IPS-NIHi11 (cell line): ENCODE results near the gene ICOS.
"Not testable (repeated sequence)": the region's sequence is repeated elsewhere in the genome, so short reads cannot be mapped to it uniquely, and the experiment has no call there.

Experiments used
- DNase-seq: peaks from one replicate; pipeline ENCODE4 v3.0.0; 2012; ENCODE audit warnings: mixed read lengths, low spot score

ICOS gene

DNA sequence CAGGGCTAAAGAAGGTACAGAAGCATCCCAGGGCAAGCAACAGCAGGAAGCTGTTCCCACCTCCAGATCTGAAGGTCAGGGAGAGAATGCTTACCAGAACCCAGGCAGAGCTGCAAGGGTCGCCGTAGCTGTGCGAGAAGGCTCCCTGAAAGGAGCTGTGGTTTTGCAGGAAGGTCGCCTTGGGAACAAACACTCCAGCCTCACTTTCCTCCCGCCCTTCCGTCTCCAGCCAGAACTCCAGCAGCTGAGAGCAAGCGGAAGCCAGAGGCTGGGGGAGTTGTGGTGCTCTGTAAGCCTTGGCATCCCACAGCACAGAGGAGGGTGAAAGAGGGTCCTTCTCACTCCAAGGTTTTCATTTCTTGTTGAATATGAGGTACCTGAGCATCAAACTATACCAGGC lies 18.3 kb upstream of the ICOS start:
- DNase-seq = peak; percentile 18

GRCh38 chr2:203918839-203919238 lies 17.7 kb upstream of the ICOS start:
- no peak for DNase-seq

DNA sequence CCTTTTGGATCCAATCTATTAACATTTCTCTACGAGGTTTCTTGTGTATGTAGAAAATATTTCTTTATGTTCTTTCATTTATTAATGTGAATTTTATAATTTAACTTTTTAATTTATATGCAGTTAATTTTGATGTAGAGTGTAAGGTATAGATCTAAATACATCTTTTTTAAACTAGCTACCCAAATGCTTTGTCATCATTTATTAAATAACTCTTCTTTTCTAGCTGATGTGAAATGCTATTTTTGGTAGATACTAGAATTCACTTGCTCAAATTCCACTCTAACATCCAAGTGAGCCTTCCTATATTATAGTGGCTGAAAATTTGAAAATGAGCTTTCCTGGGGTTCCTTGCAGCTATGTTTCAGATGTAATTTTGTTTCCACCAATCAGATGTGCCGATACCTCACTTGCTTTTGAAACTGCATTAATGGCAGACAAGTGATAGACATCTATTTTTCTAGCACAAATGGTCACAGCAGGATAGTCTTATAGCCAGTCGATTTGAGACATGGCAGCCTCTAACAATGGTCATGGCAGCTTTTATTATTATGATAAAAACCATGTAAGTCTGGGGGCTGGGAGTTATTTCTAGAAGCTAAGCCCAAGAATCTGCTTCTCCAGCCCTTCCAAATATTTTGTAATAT lies 10.9 kb upstream of the ICOS start:
- DNase-seq = no peak

- DNase-seq = no peak
These were observed 7.7 kb upstream of the ICOS start for GRCh38 chr2:203928849-203929248.

- not testable (repeated sequence) for DNase-seq
These were observed 5.3 kb upstream of the ICOS start for GRCh38 chr2:203931262-203931661.

GRCh38 chr2:203934041-203934492 lies 2.5 kb upstream of the ICOS start:
- no peak for DNase-seq

- no peak for DNase-seq
These were observed 1.7 kb upstream of the ICOS start for GRCh38 chr2:203934711-203935438.

DNA sequence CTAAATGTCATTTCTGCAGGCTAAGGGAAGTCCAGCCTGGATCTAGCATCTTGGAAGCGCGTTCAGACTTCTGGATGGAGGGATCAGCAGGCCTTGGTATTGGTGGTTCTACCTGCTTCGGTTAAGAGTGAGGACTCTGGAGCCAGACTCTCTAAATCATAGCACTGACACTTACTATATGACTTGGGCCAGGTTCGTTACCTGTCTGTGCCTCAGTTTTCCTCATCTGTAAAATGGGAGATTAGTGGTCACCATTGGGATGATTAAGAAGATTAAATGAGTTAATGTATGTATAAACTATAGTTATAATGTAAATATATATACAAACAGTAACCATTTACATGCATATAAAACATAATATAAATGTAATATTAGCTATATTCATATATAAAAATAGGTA lies 995 bp upstream of the ICOS start:
- DNase-seq = no peak

- DNase-seq = no peak
These were observed 386 bp downstream of the ICOS start for GRCh38 chr2:203936949-203937348.

DNA sequence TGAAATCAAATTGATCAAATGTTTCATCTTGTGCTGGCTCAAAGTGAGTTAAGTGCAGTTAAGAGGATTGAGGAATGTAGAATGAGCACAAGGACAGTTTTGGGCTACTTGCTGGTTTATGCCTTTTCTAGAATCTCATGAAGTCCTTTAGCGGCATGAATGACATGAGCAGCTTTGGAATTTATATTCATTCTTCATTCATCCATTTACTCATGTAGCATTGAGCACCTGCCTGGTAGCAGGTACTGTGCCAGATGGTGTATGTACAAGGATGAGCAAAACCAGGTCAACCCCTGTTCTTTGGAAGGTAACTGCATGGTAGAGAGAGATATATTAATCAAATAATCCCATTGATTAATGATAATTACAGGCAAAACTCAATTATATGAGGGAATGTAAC lies 1.2 kb downstream of the ICOS start:
- DNase-seq = no peak

GRCh38 chr2:203940039-203940438 lies 3.5 kb downstream of the ICOS start:
- DNase-seq = no peak

GRCh38 chr2:203943493-203944382 lies 7.2 kb downstream of the ICOS start:
- peak; percentile 9 for DNase-seq

DNA sequence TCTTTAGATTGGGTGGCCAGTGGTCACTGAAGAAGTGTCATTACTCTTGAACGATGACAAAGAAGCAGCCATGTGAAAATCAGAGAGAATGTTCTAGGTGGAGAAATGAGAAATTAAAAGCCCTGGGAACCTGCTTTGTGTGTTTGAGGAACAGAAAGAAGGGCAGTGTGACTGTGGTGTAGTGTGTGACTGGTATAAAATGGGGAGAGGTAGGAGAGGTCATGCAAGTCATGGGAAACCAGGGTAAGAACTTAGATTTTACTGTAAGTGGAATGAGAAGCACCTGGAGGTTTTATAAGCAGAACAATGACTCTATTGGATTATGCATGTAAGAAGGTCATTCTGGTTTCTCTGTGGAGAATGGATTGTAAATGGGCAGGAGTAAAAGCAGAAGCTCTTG lies 12.2 kb downstream of the ICOS start:
- DNase-seq = no peak

DNA sequence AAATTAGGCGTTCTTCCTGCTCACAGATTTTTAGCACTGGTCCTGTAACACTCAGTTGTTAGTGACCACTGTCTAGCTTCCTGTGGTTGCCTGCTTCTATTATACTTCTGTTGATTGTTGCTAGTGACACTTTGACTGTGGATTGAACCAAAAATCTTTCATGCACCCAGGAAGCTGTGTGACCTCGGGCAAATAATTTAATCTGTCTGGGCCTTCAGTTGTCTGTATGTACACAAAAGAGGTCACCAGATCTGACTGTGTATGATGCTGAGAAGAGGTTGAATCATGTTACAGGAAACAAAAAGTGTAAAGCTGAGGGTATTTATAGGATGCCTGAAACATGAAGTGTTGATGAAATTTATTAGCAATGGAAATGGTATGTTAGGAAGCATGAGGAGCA lies 12.7 kb downstream of the ICOS start:
- DNase-seq = no peak

DNA sequence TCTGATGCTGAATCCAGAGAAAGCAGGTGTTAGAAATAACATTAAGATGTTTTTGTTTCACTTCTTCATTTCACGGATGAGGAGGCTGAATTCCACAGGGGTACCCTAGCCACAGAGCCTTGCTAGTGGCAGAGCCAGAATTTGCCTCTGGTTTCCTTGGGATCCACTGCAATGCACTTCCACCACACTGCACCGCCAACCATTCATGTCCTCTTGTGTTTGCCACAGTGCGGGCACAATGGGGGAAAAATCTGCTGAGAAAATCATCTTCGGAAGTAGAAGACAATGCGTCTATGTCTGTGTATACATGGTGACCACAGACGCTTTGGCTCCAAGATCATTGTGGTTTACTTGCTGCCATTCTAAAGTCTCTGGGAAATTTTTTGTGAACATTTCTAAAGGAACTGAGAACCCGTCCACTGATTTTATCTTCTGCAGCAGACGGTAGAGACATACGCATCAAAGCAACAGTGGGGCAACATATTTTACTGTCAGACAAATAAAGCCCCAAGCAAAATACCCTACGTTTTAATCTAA lies 14.9 kb downstream of the ICOS start:
- DNase-seq = no peak

- DNase-seq = no peak
These were observed 22.7 kb downstream of the ICOS start for GRCh38 chr2:203959265-203959664.

DNA sequence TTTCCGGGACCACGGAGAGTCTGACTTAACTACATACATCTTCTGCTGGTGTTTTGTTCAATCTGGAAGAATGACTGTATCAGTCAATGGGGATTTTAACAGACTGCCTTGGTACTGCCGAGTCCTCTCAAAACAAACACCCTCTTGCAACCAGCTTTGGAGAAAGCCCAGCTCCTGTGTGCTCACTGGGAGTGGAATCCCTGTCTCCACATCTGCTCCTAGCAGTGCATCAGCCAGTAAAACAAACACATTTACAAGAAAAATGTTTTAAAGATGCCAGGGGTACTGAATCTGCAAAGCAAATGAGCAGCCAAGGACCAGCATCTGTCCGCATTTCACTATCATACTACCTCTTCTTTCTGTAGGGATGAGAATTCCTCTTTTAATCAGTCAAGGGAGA lies 23.1 kb downstream of the ICOS start:
- DNase-seq = no peak

DNA sequence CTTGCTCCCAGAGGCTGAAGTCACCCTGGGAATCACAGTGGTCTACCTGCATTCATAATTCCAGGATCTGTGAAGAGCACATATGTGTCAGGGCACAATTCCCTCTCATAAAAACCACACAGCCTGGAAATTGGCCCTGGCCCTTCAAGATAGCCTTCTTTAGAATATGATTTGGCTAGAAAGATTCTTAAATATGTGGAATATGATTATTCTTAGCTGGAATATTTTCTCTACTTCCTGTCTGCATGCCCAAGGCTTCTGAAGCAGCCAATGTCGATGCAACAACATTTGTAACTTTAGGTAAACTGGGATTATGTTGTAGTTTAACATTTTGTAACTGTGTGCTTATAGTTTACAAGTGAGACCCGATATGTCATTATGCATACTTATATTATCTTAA lies 24.2 kb downstream of the ICOS start:
- DNase-seq = no peak

DNA sequence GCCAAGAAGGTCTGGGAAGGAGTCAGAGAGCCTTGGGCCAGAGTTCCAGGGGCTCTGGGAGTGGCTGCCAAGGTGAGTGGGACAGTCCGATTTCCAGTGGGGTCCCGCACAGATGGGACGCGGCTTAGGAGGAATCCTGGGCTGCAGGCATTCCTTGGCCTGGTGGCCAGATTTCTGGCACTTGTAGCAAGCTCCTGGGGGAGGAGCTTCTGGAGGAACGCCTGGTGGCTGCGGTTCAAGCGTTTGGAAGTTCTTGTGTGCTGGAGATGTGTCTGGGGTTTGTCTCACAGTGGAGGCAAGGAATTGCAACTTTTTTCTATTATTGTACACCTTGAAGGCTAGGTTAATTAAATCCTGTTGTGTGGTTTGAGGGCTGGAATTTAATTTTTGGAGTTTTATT lies 28.6 kb downstream of the ICOS start:
- DNase-seq = not testable (repeated sequence)

GRCh38 chr2:203971251-203971650 lies 34.7 kb downstream of the ICOS start:
- no peak for DNase-seq

DNA sequence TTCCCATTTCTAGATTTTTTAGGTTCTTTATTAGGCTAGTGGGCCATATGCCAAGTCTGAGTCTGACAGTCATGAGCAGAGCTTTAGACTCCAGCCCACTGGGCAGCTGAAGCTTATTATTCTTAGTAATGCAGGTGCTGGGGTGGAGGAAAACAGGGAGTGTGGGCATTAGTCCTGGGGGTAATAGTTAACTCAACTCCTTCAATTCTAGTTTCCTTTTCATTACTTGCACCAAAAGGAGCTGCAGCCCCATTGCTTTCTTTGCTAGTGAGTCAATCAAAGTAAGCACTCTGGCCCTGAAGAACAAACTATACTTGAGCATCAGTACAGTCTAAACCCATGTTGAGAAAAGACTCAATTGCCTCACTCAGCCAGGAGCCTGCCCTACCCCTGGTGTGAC lies 35.5 kb downstream of the ICOS start:
- no peak for DNase-seq

DNA sequence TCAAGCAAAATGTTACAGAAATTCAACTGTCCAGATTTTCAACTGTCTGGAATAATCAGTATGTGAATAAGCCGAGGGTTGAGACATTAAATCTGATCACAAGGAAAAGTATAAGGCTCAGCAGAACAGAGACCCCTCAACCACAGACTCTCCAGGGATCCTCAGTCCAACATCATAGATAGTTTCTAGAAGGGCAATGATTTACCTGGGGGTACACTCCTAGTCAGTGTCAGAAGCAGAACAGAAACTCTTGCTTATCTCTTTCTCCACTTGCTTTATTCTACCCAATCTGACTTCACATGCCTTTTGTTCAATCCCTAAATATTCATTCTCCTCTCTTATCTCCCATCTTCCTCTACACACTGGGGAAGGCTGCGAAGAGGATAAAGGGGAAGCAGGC lies 36.4 kb downstream of the ICOS start:
- DNase-seq = no peak

- no peak for DNase-seq
These were observed 37.1 kb downstream of the ICOS start for GRCh38 chr2:203973676-203974075.
